Tibial artery (tissue), 4 donors: ENCODE results near the gene DUSP6.
A peak's percentile ranks its signal among the peaks of the same experiment; 100 is the strongest.

ENCODE experiments used
- DNase-seq, 2 donors: peaks; one replicate each; pipeline ENCODE4 v3.0.0-alpha.2; 2019
- H3K27ac ChIP-seq, 2 donors: fragments of 200-600 bp; sonication (generic) in 1 of 2; 1 replicate in 1 of 2; 2 replicates in 1 of 2; pipeline ENCODE4 v1.5.1; 2018 to 2019; ENCODE audit warnings: mild to moderate bottlenecking in 1 of 2
- H3K27me3 ChIP-seq, 2 donors: fragments of 200-600 bp; sonication (generic) in 1 of 2; one replicate each; pipeline versions ENCODE4 v1.5.1 to v1.6.0; 2016 to 2019
- H3K36me3 ChIP-seq, 3 donors: fragments of 200-600 bp; sonication (generic) in 2 of 3; one replicate each; pipeline ENCODE4 v1.5.1; 2016 to 2019; ENCODE audit warnings: mild to moderate bottlenecking in 2 of 3
- H3K4me1 ChIP-seq, 4 donors: fragments of 200-600 bp; sonication (generic) in 2 of 4; 1 replicate in 3 of 4; 2 replicates in 1 of 4; pipeline ENCODE4 v1.5.1; 2016 to 2019
- H3K4me3 ChIP-seq, 2 donors: fragments of 200-600 bp; sonication (generic) in 1 of 2; 1 replicate in 1 of 2; 2 replicates in 1 of 2; pipeline ENCODE4 v1.5.1; 2018 to 2019; ENCODE audit warnings: mild to moderate bottlenecking in 2 of 2
- H3K9me3 ChIP-seq, 3 donors: fragments of 200-600 bp; sonication (generic) in 1 of 3; one replicate each; pipeline ENCODE4 v1.5.1; 2016 to 2019
- CTCF ChIP-seq, 2 experiments: fragments of 200-600 bp in 1 of 2; fragments of 450-650 bp in 1 of 2; IDR thresholded peaks; one replicate each; pipeline ENCODE4 v1.5.1; 2017 to 2019; ENCODE audit warnings: antibody characterized with exemption in 2 of 2, mild to moderate bottlenecking in 1 of 2, moderate library complexity in 1 of 2
- intact Hi-C: fragments of 100-400 bp; cut with DNase I; formaldehyde crosslinking; loops from one replicate; pipeline ENCODE4 v1.15.0; 2023; ENCODE audit warnings: low total_unique reads

DUSP6 gene

GRCh38 chr12:89349814-89350213 is 2.5 kb downstream of the DUSP6 start:
- Histone ChIP-seq H3K9me3 (no peaks in the 10 kb centered on the region), H3K27ac (peak overlapping the region in 1 of 2 donors; percentile 96), H3K4me1 (peaks cover 0 to 43% (median 11%) of the 10 kb centered on the region in 4 donors), H3K27me3 (no peaks in the 10 kb centered on the region), H3K4me3 (peak overlapping the region; percentile 74 to 90), H3K36me3 (peaks cover 0 to 9% (median 7%) of the 10 kb centered on the region in 3 donors)
- no peak for TF ChIP-seq CTCF (IDR thresholded peaks at IDR 0.05)
- intact Hi-C loops = loop anchor here (5.0 to 10.0 kb wide), 2 partner anchors 102 to 365 kb away; no protein-coding TSS in a partner anchor
- DNase-seq = peak in 1 of 2 donors; percentile 42

- H3K9me3 ChIP-seq = no peaks in the 10 kb centered on the region
- peak overlapping the region in 1 of 2 donors; percentile 96 for H3K27ac ChIP-seq
- H3K27me3 ChIP-seq = no peaks in the 10 kb centered on the region
- DNase-seq = no peak
- H3K36me3 ChIP-seq = peaks cover 0 to 9% (median 7%) of the 10 kb centered on the region in 3 donors
- peaks cover 0 to 47% (median 9%) of the 10 kb centered on the region in 4 donors for H3K4me1 ChIP-seq
- intact Hi-C loops = no loop called here
- peak overlapping the region; percentile 74 to 90 for H3K4me3 ChIP-seq
- TF ChIP-seq CTCF (IDR thresholded peaks at IDR 0.05) = no peak
These were observed 3.2 kb downstream of the DUSP6 start for GRCh38 chr12:89348894-89349699.

- peaks cover 0 to 9% (median 7%) of the 10 kb centered on the region in 3 donors for H3K36me3 ChIP-seq
- no peak overlapping the region for H3K4me3 ChIP-seq
- peaks cover 0 to 61% (median 21%) of the 10 kb centered on the region in 4 donors for H3K4me1 ChIP-seq
- no peak overlapping the region for H3K27ac ChIP-seq
- no peaks in the 10 kb centered on the region for H3K9me3 ChIP-seq
- DNase-seq = no peak
- TF ChIP-seq CTCF (IDR thresholded peaks at IDR 0.05) = no peak
- intact Hi-C loops = no loop called here
- H3K27me3 ChIP-seq = no peaks in the 10 kb centered on the region
These were observed 4.9 kb downstream of the DUSP6 start for GRCh38 chr12:89347325-89347829.

- peaks cover 0 to 62% (median 21%) of the 10 kb centered on the region in 4 donors for H3K4me1 ChIP-seq
- H3K9me3 ChIP-seq = no peaks in the 10 kb centered on the region
- no peaks in the 10 kb centered on the region for H3K27me3 ChIP-seq
- peak in 1 of 2 donors; percentile 44 for DNase-seq
- H3K4me3 ChIP-seq = no peak overlapping the region
- no peak for TF ChIP-seq CTCF (IDR thresholded peaks at IDR 0.05)
- peaks cover 0 to 9% (median 7%) of the 10 kb centered on the region in 3 donors for H3K36me3 ChIP-seq
- H3K27ac ChIP-seq = no peak overlapping the region
- intact Hi-C loops = no loop called here
These were observed 5.5 kb downstream of the DUSP6 start for GRCh38 chr12:89346741-89347324.

GRCh38 chr12:89345830-89346740 is 6.2 kb downstream of the DUSP6 start:
- peaks cover 0 to 62% (median 21%) of the 10 kb centered on the region in 4 donors for H3K4me1 ChIP-seq
- no peak overlapping the region for H3K27ac ChIP-seq
- TF ChIP-seq CTCF (IDR thresholded peaks at IDR 0.05) = no peak
- H3K9me3 ChIP-seq = no peaks in the 10 kb centered on the region
- DNase-seq = peak; percentile 65 to 68
- H3K36me3 ChIP-seq = peaks cover 0 to 9% (median 7%) of the 10 kb centered on the region in 3 donors
- intact Hi-C loops = no loop called here
- no peaks in the 10 kb centered on the region for H3K27me3 ChIP-seq
- H3K4me3 ChIP-seq = no peak overlapping the region
